K562 (cell line): ENCODE results near the gene MED22. TPM values are rescaled to one million over a fixed set of nuclear protein-coding genes. Genes with fewer than 3 reads are reported as not detected.

Source experiments
- CHD2 ChIP-seq: IDR thresholded peaks from 2 replicates; pipeline ENCODE4 v1.6.1; 2011; ENCODE audit warnings: low read depth, low read length
- CHD4 ChIP-seq: fragments of 200-600 bp; sonication (generic); IDR thresholded peaks from 3 replicates; pipeline ENCODE4 v1.6.1; 2012; ENCODE audit warnings: low read depth, mild to moderate bottlenecking, mixed read lengths, low read length, inconsistent platforms; ENCODE audit not compliant: insufficient read depth, insufficient replicate concordance, poor library complexity, severe bottlenecking
- DACH1 ChIP-seq: fragments of 450-650 bp; IDR thresholded peaks from 2 replicates; pipeline ENCODE4 v1.6.1; 2018; ENCODE audit not compliant: partially characterized antibody
- DMBX1 ChIP-seq: fragments of 250-450 bp; sonication (Bioruptor Pico); IDR thresholded peaks from 2 replicates; pipeline ENCODE4 v1.8.0; 2022; ENCODE audit warnings: inconsistent platforms, mild to moderate bottlenecking, moderate library complexity, borderline replicate concordance
- HSF4 ChIP-seq: fragments of 250-450 bp; sonication (Bioruptor Pico); IDR thresholded peaks from 2 replicates; pipeline ENCODE4 v2.1.2; 2022; ENCODE audit warnings: mild to moderate bottlenecking, moderate library complexity, borderline replicate concordance
- NCOR1 ChIP-seq: fragments of 450-650 bp; IDR thresholded peaks from 2 replicates; pipeline ENCODE4 v1.6.1; 2016; ENCODE audit warnings: mild to moderate bottlenecking, moderate library complexity
- NR2C2 ChIP-seq, 2 experiments: fragments of 200-800 bp in 1 of 2; sonication (Bioruptor generic) in 1 of 2; sonication (generic) in 1 of 2; formaldehyde crosslinking in 1 of 2; IDR thresholded peaks; 2 replicates each; pipeline versions ENCODE4 v1.6.1 to v1.8.0; 2016 to 2022; ENCODE audit warnings: mild to moderate bottlenecking in 1 of 2, missing compliant biosample characterization in 1 of 2, missing genetic modification characterization in 1 of 2, missing genetic modification reagents in 1 of 2
- PTBP1 ChIP-seq: fragments of 200-400 bp; formaldehyde crosslinking; IDR thresholded peaks from 2 replicates; pipeline ENCODE4 v1.6.1; 2017; ENCODE audit warnings: low read depth, low read length
- PURB ChIP-seq: sonication (generic); formaldehyde crosslinking; IDR thresholded peaks from 2 replicates; pipeline ENCODE4 v1.9.0; 2021; ENCODE audit warnings: low read depth, mild to moderate bottlenecking, missing genetic modification reagents
- RB1 ChIP-seq: fragments of 450-650 bp; IDR thresholded peaks from 2 replicates; pipeline ENCODE4 v1.6.1; 2017; ENCODE audit warnings: low read depth, mild to moderate bottlenecking
- SNRNP70 ChIP-seq: fragments of 200-400 bp; formaldehyde crosslinking; optimal IDR thresholded peaks from 2 replicates; pipeline ENCODE3; 2017; ENCODE audit warnings: low read depth, low read length
- TCF7L2 ChIP-seq: fragments of 150-350 bp; IDR thresholded peaks from 2 replicates; pipeline ENCODE4 v1.6.1; 2016; ENCODE audit warnings: low read depth, mild to moderate bottlenecking, low read length, moderate library complexity
- ZFP1 ChIP-seq: fragments of 450-650 bp; formaldehyde crosslinking; IDR thresholded peaks from 2 replicates; pipeline ENCODE4 v1.4.0; 2020; ENCODE audit warnings: mild to moderate bottlenecking, mixed read lengths
- ZNF274 ChIP-seq: IDR thresholded peaks from 2 replicates; pipeline ENCODE4 v1.6.1; 2011; ENCODE audit warnings: low read depth, mild to moderate bottlenecking, low read length, moderate library complexity, borderline replicate concordance
- polyA plus RNA-seq, 8 experiments: library from polyadenylated mRNA; depleted of rRNA in 4 of 8; stranded (reverse) in 5 of 8; unstranded in 3 of 8; fragments of >200 nt; fragmentation: Nextera tagmentation in 2 of 8; fragmentation: Illumina TruSeq in 1 of 8; extraction: Ambion mirVana in 2 of 8; extraction: Trizol in 1 of 8; gene quantifications; 2 replicates each; pipeline versions ENCODE4 v1.2.1 to v1.2.3, GENCODE V29; 2011 to 2014; ENCODE audit warnings: inconsistent platforms in 1 of 8, missing spikeins in 1 of 8
- total RNA-seq, 7 experiments: library from RNA; depleted of rRNA in 6 of 7; stranded (reverse); fragments of >200 nt in 6 of 7; fragmentation: Illumina TruSeq in 2 of 7; extraction: Trizol in 2 of 7; gene quantifications; 2 replicates each; pipeline versions ENCODE4 v1.2.1 to v1.2.3, GENCODE V29; 2011 to 2021; ENCODE audit warnings: low replicate concordance in 1 of 7
- TF ChIP-seq, protein P1 (sequence below): IDR thresholded peaks from 2 replicates; pipeline ENCODE4 v1.6.1; 2011; ENCODE audit not compliant: insufficient read length; ENCODE audit errors: extremely low read depth
- TF ChIP-seq, protein P2 (sequence below): fragments of 200-800 bp; sonication (Bioruptor generic); IDR thresholded peaks from 2 replicates; pipeline ENCODE4 v1.6.1; 2017; ENCODE audit warnings: missing genetic modification characterization, missing compliant biosample characterization
- TF ChIP-seq, protein P3 (sequence below): fragments of 200-800 bp; sonication (Bioruptor generic); IDR thresholded peaks from 2 replicates; pipeline ENCODE4 v1.6.1; 2016; ENCODE audit warnings: missing genetic modification characterization, missing compliant biosample characterization
- TF ChIP-seq, protein P4 (sequence below): fragments of 450-650 bp; formaldehyde crosslinking; IDR thresholded peaks from 2 replicates; pipeline ENCODE4 v1.4.0; 2020; ENCODE audit warnings: mild to moderate bottlenecking, moderate library complexity

Gene MED22
- total and polyA plus RNA-seq, 9 of the 15 experiments (the other 6 are each of a cell fraction or from before 2014, with no cell fraction given): 0.73 to 35.6 (median 22.3) TPM

DNA sequence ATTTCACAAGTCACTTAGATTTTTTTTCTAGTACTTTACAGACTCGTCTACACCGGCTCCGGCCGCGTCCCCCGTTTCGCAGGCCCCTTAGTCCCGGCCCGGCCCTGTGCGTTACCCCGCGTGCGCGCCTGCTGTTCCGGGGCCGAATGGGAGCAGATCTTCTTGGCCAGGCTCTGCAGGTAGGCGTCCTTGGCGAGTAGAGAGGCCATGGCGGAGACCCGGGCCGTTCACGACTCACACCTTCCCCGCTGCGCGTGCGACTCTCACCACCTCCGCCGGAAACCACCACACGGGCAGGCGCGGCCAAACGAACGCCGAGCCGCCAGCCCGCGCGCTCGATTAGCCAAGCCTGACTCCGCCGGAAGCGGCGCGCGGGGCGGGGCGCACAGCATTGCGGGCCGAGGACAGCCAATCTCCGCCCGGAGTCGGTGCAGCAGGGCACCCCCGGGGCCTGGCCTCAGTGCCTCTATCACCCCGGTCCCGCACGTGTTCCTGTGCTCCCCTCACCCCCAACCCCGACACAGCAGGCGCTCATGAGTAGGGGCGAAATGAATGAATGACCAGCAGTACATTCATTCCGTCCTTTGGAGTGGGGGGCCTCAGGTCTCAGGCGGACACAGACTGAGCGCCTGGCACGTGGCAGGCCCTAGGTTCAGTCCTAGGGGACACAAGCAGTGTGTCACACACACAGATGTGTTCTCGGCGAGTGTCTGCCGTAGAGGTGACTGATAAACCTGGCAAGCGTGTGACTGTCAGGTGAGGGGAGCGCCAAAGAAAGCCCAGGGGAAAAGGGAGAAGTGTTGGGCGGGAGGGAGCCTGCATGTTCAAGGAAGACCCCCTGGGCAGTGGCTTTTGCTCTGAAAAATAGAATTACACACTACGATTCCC is 11.8 kb downstream of the MED22 start, which contains the start of gene SURF6 (continued):
- TF ChIP-seq, protein P1, sequence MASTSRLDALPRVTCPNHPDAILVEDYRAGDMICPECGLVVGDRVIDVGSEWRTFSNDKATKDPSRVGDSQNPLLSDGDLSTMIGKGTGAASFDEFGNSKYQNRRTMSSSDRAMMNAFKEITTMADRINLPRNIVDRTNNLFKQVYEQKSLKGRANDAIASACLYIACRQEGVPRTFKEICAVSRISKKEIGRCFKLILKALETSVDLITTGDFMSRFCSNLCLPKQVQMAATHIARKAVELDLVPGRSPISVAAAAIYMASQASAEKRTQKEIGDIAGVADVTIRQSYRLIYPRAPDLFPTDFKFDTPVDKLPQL: no peak
- peak; percentile 99 for TF ChIP-seq RB1
- no peak for TF ChIP-seq SNRNP70
- no peak for TF ChIP-seq HSF4 (CRISPR knock-in tag)
- no peak for TF ChIP-seq ZFP1
- TF ChIP-seq, protein P2, sequence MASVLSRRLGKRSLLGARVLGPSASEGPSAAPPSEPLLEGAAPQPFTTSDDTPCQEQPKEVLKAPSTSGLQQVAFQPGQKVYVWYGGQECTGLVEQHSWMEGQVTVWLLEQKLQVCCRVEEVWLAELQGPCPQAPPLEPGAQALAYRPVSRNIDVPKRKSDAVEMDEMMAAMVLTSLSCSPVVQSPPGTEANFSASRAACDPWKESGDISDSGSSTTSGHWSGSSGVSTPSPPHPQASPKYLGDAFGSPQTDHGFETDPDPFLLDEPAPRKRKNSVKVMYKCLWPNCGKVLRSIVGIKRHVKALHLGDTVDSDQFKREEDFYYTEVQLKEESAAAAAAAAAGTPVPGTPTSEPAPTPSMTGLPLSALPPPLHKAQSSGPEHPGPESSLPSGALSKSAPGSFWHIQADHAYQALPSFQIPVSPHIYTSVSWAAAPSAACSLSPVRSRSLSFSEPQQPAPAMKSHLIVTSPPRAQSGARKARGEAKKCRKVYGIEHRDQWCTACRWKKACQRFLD (CRISPR knock-in tag): peak; percentile 90
- TF ChIP-seq TCF7L2: no peak
- peak; percentile 60; the same call in 1 of the 2 replicates for TF ChIP-seq NR2C2 (CRISPR knock-in tag; IDR thresholded peaks at IDR 0.05)
- peak; percentile 69; the same call in 1 of the 2 replicates for TF ChIP-seq NR2C2 (tag; IDR thresholded peaks at IDR 0.05)
- TF ChIP-seq PURB (CRISPR knock-in tag): no peak
- no peak for TF ChIP-seq PTBP1
- TF ChIP-seq ZNF274: no peak
- TF ChIP-seq CHD4: no peak
- TF ChIP-seq CHD2: peak; percentile 37; the same call in 1 of the 2 replicates
- TF ChIP-seq, protein P3, sequence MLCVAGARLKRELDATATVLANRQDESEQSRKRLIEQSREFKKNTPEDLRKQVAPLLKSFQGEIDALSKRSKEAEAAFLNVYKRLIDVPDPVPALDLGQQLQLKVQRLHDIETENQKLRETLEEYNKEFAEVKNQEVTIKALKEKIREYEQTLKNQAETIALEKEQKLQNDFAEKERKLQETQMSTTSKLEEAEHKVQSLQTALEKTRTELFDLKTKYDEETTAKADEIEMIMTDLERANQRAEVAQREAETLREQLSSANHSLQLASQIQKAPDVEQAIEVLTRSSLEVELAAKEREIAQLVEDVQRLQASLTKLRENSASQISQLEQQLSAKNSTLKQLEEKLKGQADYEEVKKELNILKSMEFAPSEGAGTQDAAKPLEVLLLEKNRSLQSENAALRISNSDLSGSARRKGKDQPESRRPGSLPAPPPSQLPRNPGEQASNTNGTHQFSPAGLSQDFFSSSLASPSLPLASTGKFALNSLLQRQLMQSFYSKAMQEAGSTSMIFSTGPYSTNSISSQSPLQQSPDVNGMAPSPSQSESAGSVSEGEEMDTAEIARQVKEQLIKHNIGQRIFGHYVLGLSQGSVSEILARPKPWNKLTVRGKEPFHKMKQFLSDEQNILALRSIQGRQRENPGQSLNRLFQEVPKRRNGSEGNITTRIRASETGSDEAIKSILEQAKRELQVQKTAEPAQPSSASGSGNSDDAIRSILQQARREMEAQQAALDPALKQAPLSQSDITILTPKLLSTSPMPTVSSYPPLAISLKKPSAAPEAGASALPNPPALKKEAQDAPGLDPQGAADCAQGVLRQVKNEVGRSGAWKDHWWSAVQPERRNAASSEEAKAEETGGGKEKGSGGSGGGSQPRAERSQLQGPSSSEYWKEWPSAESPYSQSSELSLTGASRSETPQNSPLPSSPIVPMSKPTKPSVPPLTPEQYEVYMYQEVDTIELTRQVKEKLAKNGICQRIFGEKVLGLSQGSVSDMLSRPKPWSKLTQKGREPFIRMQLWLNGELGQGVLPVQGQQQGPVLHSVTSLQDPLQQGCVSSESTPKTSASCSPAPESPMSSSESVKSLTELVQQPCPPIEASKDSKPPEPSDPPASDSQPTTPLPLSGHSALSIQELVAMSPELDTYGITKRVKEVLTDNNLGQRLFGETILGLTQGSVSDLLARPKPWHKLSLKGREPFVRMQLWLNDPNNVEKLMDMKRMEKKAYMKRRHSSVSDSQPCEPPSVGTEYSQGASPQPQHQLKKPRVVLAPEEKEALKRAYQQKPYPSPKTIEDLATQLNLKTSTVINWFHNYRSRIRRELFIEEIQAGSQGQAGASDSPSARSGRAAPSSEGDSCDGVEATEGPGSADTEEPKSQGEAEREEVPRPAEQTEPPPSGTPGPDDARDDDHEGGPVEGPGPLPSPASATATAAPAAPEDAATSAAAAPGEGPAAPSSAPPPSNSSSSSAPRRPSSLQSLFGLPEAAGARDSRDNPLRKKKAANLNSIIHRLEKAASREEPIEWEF (CRISPR knock-in tag): no peak
- TF ChIP-seq DACH1: peak; percentile 60
- TF ChIP-seq, protein P4, sequence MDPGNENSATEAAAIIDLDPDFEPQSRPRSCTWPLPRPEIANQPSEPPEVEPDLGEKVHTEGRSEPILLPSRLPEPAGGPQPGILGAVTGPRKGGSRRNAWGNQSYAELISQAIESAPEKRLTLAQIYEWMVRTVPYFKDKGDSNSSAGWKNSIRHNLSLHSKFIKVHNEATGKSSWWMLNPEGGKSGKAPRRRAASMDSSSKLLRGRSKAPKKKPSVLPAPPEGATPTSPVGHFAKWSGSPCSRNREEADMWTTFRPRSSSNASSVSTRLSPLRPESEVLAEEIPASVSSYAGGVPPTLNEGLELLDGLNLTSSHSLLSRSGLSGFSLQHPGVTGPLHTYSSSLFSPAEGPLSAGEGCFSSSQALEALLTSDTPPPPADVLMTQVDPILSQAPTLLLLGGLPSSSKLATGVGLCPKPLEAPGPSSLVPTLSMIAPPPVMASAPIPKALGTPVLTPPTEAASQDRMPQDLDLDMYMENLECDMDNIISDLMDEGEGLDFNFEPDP (CRISPR knock-in tag): no peak
- TF ChIP-seq DMBX1: no peak
- TF ChIP-seq NCOR1: peak; percentile 54; the same call in 1 of the 2 replicates
